LNCAP (cell line): ENCODE measurements around the gene PHAF1.

Experiments
- TF ChIP-seq, protein P1 (sequence below): fragments of 450-650 bp; IDR thresholded peaks from 2 replicates; pipeline ENCODE4 v1.5.1; 2017; ENCODE audit warnings: mild to moderate bottlenecking

The PHAF1 gene

GRCh38 chr16:67091906-67092566, 17.7 kb upstream of the PHAF1 start:
- TF ChIP-seq, protein P1, sequence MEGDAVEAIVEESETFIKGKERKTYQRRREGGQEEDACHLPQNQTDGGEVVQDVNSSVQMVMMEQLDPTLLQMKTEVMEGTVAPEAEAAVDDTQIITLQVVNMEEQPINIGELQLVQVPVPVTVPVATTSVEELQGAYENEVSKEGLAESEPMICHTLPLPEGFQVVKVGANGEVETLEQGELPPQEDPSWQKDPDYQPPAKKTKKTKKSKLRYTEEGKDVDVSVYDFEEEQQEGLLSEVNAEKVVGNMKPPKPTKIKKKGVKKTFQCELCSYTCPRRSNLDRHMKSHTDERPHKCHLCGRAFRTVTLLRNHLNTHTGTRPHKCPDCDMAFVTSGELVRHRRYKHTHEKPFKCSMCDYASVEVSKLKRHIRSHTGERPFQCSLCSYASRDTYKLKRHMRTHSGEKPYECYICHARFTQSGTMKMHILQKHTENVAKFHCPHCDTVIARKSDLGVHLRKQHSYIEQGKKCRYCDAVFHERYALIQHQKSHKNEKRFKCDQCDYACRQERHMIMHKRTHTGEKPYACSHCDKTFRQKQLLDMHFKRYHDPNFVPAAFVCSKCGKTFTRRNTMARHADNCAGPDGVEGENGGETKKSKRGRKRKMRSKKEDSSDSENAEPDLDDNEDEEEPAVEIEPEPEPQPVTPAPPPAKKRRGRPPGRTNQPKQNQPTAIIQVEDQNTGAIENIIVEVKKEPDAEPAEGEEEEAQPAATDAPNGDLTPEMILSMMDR, result no peak

DNA sequence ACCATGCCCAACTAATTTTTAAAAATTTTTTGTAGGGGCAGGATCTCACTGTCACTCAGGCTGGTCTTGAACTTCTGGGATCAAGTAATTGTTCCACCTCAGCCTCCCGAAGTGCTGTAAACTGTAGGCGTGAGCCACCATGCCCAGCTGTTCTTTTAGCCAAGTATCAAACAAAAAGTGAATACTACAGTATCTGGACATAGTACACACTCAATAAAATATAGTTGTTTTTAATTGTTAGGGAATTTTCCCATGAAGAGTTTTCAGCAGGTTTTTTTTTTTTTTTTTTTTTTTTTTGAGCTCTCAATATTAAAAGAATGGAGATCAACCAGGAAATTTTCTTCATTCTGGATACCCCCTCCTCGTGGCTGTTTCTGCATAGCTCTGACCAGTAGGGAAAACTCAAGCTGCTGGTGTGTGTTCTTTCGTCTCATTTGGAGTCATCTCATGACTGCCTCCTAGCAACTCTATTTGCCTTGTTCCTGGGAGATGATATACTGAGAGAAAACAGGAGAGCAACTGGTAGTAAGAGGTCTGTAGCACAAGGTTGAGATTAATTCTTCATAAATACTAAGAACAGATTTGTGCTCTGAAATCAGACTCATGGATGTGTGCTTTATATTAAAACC, 16.5 kb upstream of the PHAF1 start:
- TF ChIP-seq, protein P1, result no peak

DNA sequence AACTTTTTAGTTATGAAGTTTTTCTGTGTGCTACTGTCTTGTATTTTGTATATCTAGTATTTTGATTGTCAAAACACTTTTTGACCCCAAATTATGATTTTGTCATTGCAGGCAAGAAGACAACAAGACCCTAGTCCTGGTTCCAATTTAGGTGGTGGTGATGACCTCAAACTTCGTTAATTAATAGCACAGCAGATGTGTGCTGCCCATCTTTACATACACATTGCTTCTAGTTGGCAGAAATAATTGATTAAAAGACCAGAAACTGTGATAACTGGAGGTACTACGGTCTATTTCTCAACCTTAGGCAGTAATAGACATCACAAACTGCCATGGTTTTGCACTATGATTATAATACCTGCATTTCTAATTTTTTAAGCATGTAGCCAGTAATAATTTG, 11.1 kb upstream of the PHAF1 start:
- TF ChIP-seq, protein P1, result no peak

DNA sequence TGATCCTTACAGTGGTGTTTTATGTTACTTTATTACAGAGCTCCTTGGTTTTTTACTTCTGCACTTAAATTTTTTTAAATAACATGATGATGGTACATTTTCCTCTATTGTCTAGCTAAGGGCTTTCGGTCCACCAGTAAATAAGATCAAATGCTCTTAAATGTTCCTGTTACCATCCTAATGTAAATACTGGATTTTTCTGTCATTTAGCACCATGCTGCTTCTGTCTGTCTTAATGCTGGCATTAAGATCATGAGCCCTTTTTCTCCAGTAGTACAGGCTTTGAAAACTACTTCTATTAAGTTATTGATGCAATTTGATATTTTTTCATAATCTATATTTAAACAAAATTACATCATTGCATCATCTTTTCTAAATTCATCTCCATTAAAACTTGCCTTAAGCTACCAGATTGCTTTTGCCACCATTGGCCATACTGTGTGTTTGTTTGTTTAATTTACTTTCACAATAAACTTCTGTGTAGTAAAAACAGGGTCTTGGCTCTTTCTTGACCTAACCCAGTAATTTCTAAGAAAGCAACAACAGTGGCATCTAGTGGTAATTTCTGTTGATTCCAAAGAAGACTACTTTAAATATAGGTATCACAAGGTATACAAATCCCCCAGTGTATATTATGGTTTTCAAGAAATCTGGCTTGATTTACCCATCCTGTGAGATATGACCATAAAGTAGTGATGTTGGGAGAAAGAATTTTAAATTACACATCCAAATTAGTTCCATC, 9.0 kb upstream of the PHAF1 start:
- TF ChIP-seq, protein P1, result peak; percentile 44; the same call in 1 of the 2 replicates

DNA sequence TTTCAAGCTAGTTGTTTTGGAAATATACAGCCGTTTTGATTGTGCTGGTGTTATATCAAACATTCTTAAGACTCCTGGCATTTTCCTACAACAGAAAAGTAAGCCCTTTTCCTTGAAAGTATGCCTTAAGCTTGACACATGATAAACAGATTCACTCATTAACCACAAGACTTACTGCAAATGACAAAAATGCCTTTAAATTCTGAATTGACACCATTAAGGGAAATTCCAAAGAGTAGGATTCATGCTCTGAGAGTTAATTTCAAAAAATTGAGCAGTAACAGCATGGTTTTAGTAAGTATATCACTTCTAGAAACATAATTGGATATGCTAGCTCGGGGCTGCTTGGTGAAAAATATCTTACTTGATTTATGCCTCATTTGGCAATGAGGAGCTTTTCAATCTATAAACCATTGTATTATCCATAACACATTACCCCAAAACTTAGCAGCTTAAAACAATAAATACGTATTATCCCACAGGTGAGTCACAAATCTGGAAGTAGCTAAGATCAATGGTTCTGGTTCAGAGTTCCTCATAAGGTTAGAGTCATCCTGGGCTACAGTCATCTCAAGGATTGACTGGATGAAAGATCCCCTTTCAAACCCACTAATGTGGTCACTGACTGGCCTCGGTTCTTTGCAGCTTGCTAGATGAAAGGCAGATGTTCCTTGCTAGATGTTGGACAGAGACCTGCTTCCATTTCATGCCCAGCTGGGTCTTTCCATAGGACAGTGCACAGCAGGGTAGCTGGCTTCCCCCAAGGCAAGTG, 8.2 kb upstream of the PHAF1 start:
- TF ChIP-seq, protein P1, result no peak

DNA sequence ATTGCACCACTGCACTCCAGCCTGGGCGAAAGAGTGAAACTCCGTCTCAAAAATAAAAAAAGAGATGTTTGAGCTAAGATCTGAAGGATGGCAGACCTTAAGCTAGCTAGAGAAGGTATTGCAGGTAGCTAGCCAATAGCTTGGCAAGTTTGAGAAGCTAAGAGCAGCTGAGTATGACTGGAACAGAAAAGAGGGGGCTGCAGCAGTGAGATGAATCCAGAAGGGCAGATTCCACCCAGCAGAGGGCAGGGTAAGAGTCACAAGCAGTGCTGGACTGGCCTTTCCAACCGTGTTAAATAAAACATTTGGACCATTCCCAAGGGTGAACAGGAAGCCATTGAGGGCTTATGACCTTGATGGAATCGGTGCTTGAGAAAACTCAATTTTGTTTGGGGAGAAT, 5.7 kb upstream of the PHAF1 start:
- TF ChIP-seq, protein P1, result peak; percentile 41; the same call in 1 of the 2 replicates

DNA sequence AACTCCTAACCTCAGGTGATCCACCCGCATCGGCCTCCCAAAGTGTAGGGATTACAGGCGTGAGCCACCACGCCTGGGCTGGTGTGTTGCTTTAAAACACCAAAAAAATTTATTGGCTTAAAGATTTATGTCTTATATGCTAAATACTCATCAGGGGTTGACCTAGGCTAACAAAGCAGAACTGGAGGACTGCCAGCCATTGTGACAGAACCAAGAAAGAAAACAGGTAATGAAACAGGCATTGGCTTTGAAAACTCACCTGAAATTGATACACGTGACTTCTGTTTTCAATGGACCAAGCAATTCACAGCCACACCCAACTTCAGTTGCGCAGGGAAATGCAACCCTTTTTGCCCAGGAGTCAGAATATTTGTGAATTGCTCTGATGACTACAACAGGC, 4.9 kb upstream of the PHAF1 start:
- TF ChIP-seq, protein P1, result no peak
